ENCODE results near the gene DRD1.

DRD1 gene

DNA sequence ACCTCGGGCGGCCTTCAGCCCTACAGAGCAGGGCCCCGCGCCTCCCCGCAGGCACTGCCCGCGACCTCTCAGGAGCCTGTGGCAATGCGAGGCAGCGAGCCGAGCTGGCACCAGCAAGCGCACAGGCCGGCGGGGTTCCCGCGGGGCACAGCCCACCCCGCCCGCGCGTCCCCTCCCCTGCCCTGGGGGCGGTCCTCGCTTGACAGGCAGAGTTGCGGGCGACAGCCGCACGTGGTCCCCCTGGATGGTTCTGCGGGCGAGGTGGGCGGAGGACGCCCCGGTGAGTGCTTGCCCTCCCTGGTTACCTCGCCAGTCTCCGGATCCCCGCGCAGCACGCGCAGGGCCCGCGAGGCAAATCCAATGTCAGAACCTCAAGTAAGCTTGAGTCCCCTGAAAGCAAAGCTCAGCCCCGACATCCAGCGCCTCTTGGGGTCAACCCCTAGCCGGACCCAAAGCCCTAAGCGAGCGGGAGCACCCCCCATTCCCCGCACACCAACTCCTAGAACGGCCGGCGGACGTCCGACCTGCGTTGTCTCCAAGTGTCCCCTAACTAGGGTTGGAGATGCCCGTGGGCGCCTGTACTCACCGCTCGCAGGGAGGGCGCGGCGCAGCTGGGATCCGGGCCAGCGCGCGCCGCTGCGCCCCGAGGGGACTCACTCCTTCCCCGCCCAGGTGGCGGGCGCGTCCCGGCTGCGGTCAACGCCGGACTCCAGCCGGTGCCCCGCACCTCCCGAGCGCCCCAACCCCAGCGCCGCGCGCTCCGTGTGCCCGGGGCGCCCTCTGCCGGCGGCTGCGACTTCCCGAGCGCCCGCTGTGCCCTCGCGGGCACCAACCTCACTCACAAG is at the start of gene DRD1:
TSS of gene DRD1 (minus strand) at position 123 of the 845 bp plus-strand sequence. CDS start 1,083 bp downstream, outside the sequence.
- DNase-seq (ENCODE audit: low spot score): peak; percentile 13

DNA sequence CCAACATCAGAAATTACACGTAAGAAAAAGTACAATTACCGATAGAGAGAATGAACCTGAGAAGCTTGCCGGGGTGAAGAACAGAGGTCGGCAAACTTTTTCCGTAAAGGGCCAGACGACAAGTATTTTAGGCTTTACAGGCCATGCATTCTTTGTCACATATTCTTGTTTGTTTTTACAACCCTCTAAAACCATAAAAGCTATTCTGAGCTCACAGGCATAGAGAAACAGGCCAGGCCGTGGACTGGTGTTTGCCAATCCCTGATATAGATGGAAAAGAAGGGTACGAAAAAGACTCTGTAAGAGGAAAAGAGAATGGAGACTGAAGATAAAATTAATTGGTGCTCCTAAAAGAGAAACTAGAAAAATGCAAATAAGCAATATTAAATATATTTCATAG is 49.7 kb upstream of the DRD1 start:
- DNase-seq (ENCODE audit: low spot score): no peak

DNA sequence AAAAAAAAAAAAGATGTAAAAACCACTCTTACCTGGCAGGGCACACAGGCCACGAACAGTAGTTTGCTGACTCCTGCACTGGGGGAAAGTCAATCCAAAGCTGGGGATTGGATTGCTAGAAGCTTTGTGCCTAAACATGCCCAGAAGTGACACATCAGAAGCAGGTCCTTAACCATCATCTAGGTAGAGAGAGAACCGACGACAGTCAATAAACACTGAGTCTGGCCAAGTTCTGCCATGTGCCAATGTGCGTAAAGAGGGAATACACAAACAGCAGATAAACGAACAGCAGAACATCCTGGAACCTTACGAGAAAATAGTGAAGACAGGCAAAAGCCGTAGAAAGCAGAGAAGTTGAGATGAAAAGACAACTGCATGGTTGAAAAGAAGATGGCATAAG is 49.3 kb upstream of the DRD1 start:
- DNase-seq (ENCODE audit: low spot score): no peak

DNA sequence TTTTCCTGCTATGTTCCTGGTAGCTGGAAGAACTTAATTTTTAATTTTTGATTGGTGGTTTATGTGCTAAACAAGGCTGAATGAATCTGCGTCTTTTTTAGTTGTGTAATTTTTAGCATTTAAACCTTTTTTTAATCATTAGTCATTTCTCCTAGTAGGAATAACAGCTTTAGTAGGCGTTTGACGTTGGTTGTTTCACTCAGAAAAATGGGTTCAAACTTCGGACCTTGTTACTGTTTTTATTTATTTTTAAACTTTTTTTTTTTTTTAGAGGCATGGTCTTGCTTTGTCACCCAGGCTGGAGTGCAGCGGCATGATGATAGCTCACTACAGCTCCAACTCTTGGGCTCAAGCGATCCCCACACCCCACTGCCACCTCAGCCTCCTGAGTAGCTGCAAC is 47.2 kb upstream of the DRD1 start:
- DNase-seq (ENCODE audit: low spot score): no peak

DNA sequence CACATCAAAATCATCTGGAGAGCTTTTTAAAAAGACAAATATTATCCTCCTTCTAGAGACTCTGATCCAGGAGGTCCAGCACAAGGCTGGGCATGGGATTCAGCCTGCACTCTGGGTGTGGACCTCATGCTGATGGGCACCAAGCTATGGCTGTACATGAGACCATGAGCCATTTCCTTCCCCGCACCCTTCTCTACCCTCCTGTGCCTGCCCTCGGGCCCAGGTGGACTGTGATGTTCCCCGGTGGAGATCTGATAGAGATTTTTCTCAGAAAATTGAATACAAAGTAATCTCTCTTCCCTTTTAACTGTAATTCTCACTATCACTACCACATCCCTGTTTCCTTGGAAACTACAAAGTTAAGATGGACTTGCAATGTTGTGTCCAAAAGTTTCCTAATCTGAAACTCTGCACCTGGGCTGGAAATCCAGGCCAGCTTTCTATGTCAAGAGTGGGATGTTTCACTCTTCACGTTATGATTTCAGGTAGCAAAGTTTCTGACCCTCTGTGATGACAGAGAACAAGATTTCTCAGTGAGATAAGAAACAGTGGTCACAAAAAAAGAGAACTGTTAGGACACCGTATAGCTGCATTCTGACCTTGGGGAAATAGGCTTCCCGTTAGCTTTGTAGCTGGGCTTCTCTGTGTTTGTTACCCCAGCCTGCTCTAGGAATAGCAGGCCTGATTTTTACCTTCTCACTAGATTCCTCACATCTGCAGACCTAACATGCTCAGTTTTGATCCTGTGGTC is 45.9 kb upstream of the DRD1 start:
- no peak for DNase-seq (ENCODE audit: low spot score)

DNA sequence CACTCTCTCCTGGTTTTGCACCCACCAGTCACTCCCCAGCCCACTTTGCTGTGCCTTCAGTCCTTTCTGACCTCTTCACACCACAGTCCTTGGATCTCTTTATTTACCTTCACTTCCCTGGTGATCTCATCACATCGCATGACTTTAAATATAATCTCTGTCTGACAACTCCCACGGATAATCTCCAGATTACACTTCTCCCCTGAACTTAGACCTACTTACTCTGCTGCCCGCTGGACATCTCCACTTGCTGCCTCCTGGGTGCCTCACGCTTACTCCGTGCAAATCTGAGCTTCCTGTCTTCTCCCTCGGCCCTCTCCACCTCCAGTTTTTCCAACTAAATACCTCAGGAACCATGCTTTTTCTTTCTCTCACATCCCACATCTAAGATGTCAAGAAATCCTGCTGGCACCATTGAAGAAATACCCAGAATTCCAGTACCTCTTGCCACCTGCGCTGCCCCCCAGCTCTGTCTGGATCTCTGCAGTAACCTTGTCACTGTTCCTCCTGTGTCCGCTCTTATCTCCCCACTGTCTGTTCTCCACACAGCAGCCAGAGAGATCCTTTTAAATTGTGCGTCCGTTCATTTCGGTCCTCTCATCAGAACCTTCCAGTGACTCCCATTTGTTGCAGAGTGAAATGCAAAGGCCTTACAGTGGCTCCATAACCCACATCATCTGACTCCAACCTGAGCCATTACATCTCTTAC is 43.7 kb upstream of the DRD1 start:
- no peak for DNase-seq (ENCODE audit: low spot score)

DNA sequence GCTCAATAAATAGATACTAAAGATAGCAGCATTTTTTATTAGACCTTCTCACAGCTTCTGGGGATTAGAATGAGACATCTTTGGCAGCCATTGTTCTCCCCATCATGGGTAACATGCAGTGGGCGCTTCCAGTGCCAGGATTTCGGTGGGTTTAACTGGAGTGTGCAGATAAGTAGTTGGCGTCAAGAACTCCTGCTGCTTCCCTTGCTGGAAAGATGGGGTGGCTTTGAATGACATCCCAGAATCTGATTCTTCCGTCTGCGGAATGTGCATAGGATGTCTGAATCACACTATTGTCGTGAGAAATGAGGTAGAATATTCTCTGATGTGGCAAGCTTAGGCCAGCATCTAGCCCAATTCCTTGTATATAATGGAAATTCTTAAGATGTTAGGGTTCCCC is 41.6 kb upstream of the DRD1 start:
- no peak for DNase-seq (ENCODE audit: low spot score)

DNA sequence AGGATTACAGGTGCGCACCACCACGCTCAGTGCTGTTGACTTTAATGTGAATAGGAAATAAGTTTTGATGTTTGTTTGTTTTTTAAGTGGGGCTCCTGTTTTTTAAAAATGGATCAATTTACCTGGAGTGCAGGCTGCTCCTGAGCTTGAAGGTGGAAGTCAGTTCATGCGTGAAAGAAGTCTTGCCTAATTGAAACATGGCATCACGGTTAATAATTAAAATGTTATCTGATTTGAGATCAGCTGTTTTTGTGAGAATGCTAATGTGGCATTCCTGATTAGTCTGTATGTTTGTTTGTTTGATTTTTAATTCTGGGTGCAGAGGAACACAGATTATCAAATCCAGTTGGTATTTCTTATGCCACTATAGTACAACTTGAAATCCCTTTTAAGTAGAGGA is 40.8 kb upstream of the DRD1 start:
- no peak for DNase-seq (ENCODE audit: low spot score)

DNA sequence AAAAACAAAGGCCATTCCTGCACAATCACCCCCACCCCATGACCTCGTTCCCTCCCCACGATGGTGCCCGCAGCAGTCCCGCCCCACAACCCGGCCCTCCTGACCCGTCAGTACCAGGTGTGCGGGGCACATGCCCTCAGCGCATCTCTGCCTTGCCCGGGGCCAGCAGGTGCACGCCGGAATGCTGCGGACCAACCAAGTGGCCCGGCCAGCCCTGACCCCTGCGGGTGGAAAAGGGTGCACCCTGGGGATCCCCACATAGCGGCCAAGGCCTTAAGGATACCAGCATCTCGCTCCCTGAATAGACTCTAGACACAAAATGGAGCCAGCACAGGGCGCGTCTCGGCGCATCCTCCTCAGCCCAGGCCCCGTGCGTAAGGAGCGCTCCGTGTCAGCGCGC is 40.3 kb upstream of the DRD1 start:
- no peak for DNase-seq (ENCODE audit: low spot score)

DNA sequence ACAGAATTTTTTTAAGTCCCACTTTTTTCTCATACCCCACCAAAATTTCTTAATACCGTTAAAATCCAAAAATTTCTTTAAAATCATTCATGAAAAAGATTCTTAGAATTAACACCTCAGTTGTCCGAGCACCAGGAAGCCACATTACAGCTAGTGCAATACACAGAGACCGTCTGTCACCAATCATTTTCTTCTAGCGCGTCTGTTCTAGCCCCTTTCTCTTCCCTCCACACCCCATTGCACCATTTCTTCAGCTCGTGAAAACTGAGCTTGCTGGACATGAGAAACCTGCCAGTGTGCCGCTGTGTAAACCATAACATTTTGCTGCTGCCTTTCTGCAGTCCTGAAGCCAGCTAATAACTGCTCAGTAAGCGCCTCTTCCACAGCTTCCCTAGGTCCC is 39.4 kb upstream of the DRD1 start:
- DNase-seq (ENCODE audit: low spot score): no peak

DNA sequence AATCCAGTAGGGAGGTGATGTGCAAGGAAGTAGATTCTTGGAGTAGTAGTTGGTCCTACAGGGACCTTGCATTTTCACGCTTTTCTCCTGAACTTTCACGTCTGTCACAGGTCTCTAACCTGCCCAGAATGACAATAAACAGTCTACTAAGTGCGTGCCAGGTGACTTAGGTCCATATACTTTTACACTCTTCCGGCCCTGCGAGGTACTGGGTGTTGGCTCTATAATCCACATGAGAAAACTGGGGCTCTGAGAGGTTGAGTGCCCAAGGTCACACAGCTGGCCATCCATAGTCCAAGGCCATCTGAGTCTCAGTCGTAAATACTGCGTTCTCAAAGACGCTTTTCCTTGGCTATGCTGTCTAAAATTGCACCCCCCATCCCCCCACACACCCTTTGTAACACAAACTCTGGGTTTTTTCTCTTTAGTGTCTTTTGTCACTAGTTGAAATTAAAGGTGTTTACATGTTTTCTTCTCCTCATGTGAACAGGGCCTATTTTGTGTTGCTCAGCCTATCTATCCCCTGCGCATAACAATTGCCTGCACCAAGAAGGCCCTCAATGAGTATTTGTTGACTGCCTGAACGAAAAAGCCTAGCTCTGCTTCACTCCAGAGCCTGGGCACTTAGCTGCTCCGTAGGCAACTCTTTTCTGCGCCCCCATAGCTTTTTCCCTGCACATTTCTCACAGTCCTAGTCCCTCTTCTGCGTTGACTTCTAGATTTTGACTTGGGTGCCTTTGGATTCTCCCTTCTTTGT is 35.3 kb upstream of the DRD1 start:
- DNase-seq (ENCODE audit: low spot score): peak; percentile 4

DNA sequence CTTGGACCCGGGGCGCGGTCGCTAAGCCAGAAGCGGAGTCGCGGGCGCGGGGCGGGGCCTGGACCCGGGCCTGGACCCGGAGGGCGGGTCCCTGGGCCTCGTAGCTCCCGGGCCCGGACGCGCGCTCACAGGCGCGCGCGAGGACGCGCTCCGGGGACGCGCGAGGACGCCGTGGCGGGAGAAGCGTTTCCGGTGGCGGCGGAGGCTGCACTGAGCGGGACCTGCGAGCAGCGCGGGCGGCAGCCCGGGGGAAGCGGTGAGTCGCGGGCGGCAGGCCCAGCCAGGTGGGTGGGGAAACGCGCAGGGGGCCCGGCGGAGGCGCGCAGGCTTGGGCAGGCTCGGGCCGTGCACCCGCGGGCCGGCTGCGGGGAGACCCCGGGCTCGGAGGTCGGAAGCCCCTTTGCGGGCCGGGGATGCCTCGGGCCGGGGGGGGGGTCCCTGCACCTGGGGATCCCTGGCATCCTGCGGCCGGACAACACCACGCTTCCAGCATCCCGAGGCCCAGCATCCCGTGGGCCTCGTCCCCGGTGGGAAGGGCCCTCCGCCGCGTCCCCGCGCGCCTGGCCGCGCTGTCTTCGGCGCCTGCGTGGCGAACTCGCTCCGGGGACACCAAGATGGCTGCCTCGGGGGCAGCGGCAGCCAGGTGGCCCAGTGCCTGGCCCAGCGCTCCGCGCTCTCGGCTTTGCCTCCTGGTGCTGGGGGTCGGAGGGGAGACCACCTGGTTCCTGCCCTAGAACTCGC is 34.6 kb upstream of the DRD1 start, which contains the start of gene SFXN1:
TSS of gene SFXN1 (plus strand) at position 177 of the 741 bp plus-strand sequence. CDS start 13,544 bp downstream, outside the sequence.
- DNase-seq (ENCODE audit: low spot score): peak; percentile 61

DNA sequence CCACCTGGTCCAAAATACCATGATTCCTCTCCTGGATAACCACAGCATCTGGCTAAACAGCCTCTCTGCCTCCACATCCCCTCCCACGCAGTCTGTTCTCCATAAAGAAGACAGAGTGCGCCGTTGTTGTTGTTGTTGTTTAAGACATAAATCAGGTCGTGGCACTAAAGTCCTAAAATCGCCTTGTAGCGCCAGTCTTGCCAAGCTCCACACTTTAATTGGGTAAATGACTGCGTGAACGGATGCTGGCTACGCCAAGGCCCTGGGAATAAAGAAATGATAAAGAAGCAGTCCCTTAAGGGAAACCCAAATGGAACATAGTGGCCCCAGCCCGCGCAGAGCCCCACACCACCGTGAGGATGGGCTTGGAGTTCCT is 34.0 kb upstream of the DRD1 start:
- no peak for DNase-seq (ENCODE audit: low spot score)

DNA sequence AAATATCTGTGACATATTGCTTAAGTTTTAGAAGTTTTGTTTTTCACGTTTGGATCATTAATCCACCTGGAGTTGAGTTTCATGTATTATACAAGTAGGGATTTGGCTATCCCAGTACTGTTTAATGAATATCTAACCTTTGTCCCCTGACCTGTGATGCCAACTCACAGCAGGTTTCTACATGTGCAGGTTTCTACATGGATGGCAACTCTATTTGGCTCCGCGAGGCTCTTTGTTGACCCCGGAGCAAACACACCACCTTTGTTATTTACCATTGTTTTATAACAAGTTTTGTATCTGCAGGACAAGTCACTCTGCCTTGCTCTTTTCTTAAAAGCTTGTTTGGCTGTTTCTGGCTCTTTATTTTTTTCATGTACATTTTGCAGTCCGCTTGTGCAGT is 33.5 kb upstream of the DRD1 start:
- no peak for DNase-seq (ENCODE audit: low spot score)

DNA sequence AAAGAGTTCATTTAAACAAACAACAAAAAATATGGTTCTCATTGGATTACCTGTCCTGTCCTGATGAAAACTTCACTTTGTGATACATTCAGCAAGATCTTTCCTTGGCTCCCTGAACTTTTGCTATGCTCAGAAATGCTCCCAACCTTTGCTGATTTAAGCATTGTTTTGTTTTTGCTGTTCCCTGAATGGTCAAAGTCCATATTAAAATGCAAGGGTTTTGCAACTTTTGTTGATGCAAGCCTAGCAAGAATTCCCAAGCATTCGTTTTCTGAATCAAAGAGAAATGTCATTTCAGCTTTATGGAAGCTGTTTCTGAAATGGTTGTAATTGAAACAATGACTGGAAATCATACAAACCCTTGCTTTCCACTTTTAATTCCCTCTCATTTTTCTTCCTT is 31.3 kb upstream of the DRD1 start:
- no peak for DNase-seq (ENCODE audit: low spot score)

DNA sequence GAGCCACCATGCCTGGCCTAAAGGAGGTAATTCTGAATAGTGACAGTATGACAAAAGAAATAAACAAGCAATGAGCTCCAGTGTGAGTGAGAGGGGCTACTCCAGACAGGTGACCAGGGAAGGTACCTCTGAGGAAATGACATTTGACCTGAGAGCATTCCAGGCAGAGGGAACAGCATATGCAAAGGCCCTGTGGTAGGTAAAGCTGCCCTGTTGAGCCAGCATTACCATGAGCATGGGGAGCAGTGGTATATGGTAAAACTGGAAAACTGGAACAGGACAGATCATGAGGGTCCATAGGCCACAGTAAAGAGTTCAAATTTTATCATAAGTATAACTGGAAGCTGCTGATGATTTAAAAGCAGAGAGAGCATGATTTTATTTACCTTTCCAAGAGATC is 28.4 kb upstream of the DRD1 start:
- DNase-seq (ENCODE audit: low spot score): no peak

DNA sequence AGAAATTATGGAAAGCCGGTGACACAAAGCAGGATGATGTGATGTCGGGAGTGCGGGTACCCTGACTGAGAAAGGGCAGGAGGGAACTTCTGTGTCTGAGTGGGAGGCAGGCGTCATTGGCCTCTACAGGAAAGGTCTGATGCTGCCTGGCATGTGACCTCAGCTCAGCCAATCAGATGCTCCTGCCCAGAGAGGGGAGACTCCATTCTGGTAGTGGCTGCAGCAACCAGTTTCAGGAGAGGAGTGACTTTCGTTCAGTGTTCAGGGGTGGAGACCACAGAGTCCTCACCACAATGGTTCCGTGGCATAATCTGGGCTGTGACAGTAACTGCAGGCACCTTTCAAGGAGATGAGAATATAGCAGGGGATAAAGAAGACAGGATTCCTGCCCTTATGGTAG is 27.6 kb upstream of the DRD1 start:
- DNase-seq (ENCODE audit: low spot score): no peak

DNA sequence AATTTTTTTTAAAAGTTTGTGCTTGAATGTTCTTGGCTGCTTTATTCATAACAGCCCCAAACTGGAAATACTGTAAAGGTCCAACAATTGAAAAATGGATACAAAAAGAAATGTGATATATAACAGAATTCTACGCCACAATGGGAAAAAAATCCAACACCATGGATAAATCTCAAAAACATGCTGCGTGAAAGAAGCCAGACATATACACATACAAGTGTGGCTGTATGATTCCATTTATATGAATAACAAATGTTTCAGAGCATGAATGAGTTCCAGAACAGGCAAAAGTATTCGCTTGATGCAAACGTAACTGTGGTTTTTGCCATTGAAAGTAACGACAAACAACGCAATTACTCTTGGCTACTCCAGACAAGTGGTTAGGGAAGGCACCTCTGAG is 27.2 kb upstream of the DRD1 start:
- DNase-seq (ENCODE audit: low spot score): no peak

DNA sequence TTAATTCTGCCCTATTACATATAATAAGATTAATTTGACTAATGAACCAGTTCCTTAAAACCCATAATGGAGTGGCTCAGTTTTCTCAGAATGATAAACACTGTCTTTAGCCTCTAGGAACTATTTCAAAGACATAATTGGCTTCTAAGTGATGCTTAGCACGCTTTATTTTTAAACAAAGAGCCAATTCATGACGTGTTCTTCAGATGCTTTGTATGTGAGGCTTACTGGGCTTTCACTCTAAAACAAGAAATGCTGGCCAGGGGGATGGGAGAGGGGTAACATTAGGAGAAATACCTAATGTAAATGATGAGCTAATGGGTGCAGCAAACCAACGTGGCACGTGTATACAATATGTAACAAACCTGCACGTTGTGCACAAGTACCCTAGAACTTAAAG is 26.8 kb upstream of the DRD1 start:
- no peak for DNase-seq (ENCODE audit: low spot score)

DNA sequence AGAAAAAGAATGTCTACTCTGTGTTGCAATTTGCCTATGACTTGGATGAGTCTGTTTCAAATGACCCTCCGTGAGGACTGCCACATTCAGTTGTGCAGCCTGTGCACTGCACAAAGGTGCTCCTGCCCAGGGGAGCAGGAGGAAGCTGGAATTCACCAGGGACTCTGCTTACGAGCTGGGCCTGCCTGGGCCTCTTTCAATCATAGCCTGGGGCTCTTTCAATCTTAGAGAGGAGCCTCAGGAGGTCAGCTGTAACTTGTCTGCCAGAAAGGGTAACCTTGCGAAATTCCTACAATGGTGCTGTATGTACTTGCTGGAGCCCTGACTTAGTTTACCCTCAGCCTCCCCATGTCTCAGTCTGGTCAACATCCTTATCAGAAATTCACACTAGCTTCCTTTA is 25.9 kb upstream of the DRD1 start:
- no peak for DNase-seq (ENCODE audit: low spot score)

DNA sequence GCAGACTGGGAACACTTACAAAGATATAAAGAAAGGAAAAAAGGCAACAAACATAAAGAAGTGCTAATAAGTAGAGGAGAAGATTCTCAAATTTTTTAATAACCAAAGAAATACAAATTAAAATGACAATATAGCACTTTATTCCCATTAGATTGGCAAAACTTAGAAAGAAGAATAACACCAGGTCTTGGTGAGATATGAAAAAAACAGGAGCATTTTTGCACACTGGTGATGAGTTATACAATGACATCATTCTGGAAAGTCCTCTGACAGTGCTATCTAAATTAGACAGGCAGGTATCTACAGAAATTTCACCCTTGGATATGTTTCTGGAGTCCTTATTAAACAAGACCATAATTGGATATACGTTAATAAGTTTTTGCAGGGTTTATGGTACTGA is 24.9 kb upstream of the DRD1 start:
- DNase-seq (ENCODE audit: low spot score): no peak

Measured in SW480 (cell line).